Limb (tissue), 2 donors: ENCODE results near the gene PDIA4.
"Not testable (repeated sequence)": the region's sequence is repeated elsewhere in the genome, so short reads cannot be mapped to it uniquely, and the experiment has no call there.

Experiments used
- DNase-seq, 2 donors: peaks; one replicate each; pipeline ENCODE4 v3.0.0-alpha.2; 2016; ENCODE audit errors: extremely low spot score in 2 of 2

Gene PDIA4

GRCh38 chr7:149031353-149031910 lies 3.1 kb upstream of the PDIA4 start:
- no peak for DNase-seq

- not testable (repeated sequence) for DNase-seq
Observed at GRCh38 chr7:149030439-149030838, 2.1 kb upstream of the PDIA4 start.

- DNase-seq = peak in 1 of 2 donors; percentile 15
Observed at GRCh38 chr7:149027611-149028345, 527 bp downstream of the PDIA4 start.

- no peak for DNase-seq
Observed at GRCh38 chr7:149027055-149027454, 1.2 kb downstream of the PDIA4 start.

- no peak for DNase-seq
Observed at GRCh38 chr7:149023662-149024061, 4.6 kb downstream of the PDIA4 start.

- no peak for DNase-seq
Observed at GRCh38 chr7:149022756-149023360, 5.4 kb downstream of the PDIA4 start.

GRCh38 chr7:149021725-149022062 lies 6.6 kb downstream of the PDIA4 start:
- no peak for DNase-seq

GRCh38 chr7:149020483-149020882 lies 7.8 kb downstream of the PDIA4 start:
- no peak for DNase-seq

- DNase-seq = no peak
Observed at GRCh38 chr7:149016876-149017275, 11.4 kb downstream of the PDIA4 start.

GRCh38 chr7:149014309-149014708 lies 14.0 kb downstream of the PDIA4 start:
- no peak for DNase-seq

- DNase-seq = no peak
Observed at GRCh38 chr7:149013876-149014275, 14.4 kb downstream of the PDIA4 start.

GRCh38 chr7:149012730-149013129 lies 15.6 kb downstream of the PDIA4 start:
- DNase-seq = not testable (repeated sequence)

- no peak for DNase-seq
Observed at GRCh38 chr7:149011491-149011890, 16.8 kb downstream of the PDIA4 start.

- no peak for DNase-seq
Observed at GRCh38 chr7:149010451-149010850, 17.9 kb downstream of the PDIA4 start.

- DNase-seq = no peak
Observed at GRCh38 chr7:149009527-149009926, 18.8 kb downstream of the PDIA4 start.

- DNase-seq = no peak
Observed at GRCh38 chr7:149007611-149008010, 20.7 kb downstream of the PDIA4 start.

- DNase-seq = no peak
Observed at GRCh38 chr7:149007146-149007545, 21.2 kb downstream of the PDIA4 start.

GRCh38 chr7:149006345-149006725 lies 22.0 kb downstream of the PDIA4 start:
- DNase-seq = no peak

- peak; percentile 68 to 83 for DNase-seq
Observed at GRCh38 chr7:149005427-149006344, 22.6 kb downstream of the PDIA4 start.

GRCh38 chr7:149004405-149005370 lies 23.6 kb downstream of the PDIA4 start:
- no peak for DNase-seq
